ENCODE data around the gene SKIDA1.

DNA sequence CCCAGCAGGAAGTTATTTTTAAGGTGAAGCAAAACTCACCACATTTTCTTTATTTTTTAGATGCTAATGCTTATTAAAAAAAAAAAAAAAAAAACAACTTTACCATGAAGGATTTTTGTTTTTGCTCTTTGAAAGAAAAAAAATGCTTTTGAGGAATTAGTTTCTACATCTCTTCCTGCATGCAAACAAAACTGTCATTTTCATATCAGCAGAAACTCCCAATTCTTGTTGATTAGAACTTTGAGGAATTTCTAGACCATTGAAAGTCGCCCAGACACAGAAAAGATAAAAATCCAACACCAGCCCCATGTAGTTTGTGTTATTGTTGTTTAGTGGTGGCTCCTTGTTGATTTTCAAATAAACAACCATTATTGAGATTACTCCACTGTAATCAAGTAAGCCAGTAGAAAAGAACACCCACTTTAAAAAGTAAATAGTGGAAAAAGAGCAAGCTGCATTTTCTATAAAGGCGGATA, 14.3 kb downstream of the SKIDA1 start:
- TF ChIP-seq, protein P1, sequence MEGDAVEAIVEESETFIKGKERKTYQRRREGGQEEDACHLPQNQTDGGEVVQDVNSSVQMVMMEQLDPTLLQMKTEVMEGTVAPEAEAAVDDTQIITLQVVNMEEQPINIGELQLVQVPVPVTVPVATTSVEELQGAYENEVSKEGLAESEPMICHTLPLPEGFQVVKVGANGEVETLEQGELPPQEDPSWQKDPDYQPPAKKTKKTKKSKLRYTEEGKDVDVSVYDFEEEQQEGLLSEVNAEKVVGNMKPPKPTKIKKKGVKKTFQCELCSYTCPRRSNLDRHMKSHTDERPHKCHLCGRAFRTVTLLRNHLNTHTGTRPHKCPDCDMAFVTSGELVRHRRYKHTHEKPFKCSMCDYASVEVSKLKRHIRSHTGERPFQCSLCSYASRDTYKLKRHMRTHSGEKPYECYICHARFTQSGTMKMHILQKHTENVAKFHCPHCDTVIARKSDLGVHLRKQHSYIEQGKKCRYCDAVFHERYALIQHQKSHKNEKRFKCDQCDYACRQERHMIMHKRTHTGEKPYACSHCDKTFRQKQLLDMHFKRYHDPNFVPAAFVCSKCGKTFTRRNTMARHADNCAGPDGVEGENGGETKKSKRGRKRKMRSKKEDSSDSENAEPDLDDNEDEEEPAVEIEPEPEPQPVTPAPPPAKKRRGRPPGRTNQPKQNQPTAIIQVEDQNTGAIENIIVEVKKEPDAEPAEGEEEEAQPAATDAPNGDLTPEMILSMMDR (IDR thresholded peaks at IDR 0.05), result no peak
- TF ChIP-seq POLR2A (IDR thresholded peaks at IDR 0.05), result no peak

All from adrenal gland (tissue), 5 donors.